Hepatocyte (in vitro differentiated cells): Measurements from ENCODE around the gene CPZ. TPM values are rescaled to one million over a fixed set of nuclear protein-coding genes. Genes with fewer than 3 reads are reported as not detected.

Experiments used
- DNase-seq: peaks from one replicate; pipeline ENCODE4 v3.0.0-alpha.2; 2016; ENCODE audit warnings: low spot score
- H2AFZ ChIP-seq: fragments of 200-600 bp; sonication (generic); 2 replicates; pipeline ENCODE4 v1.6.0; 2016; ENCODE audit warnings: antibody characterized with exemption, mild to moderate bottlenecking
- H3K27ac ChIP-seq: fragments of 200-600 bp; sonication (generic); 2 replicates; pipeline ENCODE4 v1.5.1; 2016; ENCODE audit warnings: mild to moderate bottlenecking
- H3K27me3 ChIP-seq: fragments of 200-600 bp; sonication (generic); 2 replicates; pipeline ENCODE4 v1.6.1; 2016
- H3K36me3 ChIP-seq: fragments of 200-600 bp; sonication (generic); replicated peaks from 2 replicates; pipeline ENCODE4 v1.5.1; 2016; ENCODE audit warnings: low read depth; ENCODE audit not compliant: insufficient read depth
- H3K4me1 ChIP-seq: fragments of 200-600 bp; sonication (generic); 2 replicates; pipeline ENCODE4 v1.5.1; 2016; ENCODE audit warnings: mild to moderate bottlenecking, moderate library complexity; ENCODE audit not compliant: insufficient read depth
- H3K4me2 ChIP-seq: fragments of 200-600 bp; sonication (generic); 2 replicates; pipeline ENCODE4 v1.6.0; 2016
- H3K4me3 ChIP-seq: fragments of 200-600 bp; sonication (generic); 2 replicates; pipeline ENCODE4 v1.5.1; 2016; ENCODE audit warnings: mild to moderate bottlenecking
- H3K79me2 ChIP-seq: fragments of 200-600 bp; sonication (generic); 2 replicates; pipeline ENCODE4 v1.6.0; 2017; ENCODE audit warnings: mild to moderate bottlenecking
- H3K9me2 ChIP-seq: fragments of 200-600 bp; sonication (generic); replicated peaks from 2 replicates; pipeline ENCODE4 v1.6.0; 2017; ENCODE audit warnings: mild to moderate bottlenecking; ENCODE audit not compliant: insufficient read depth
- H3K9me3 ChIP-seq: fragments of 200-600 bp; sonication (generic); 2 replicates; pipeline ENCODE4 v1.5.1; 2016; ENCODE audit warnings: low read depth, mild to moderate bottlenecking
- H4K20me1 ChIP-seq: fragments of 200-600 bp; sonication (generic); 2 replicates; pipeline ENCODE4 v1.6.0; 2016; ENCODE audit warnings: mild to moderate bottlenecking; ENCODE audit not compliant: insufficient read depth, poor library complexity, severe bottlenecking
- EZH2 ChIP-seq: fragments of 200-600 bp; sonication (generic); IDR thresholded peaks from 2 replicates; pipeline ENCODE4 v1.6.1; 2016; ENCODE audit warnings: antibody characterized with exemption, mild to moderate bottlenecking, borderline replicate concordance
- EZH2phosphoT487 ChIP-seq: fragments of 200-600 bp; sonication (generic); IDR thresholded peaks from one replicate; pipeline ENCODE4 v1.6.1; 2018; ENCODE audit warnings: antibody characterized with exemption, mild to moderate bottlenecking, low read depth, moderate library complexity; ENCODE audit not compliant: unreplicated experiment, severe bottlenecking
- WGBS: methylation state at CpG from one replicate; pipeline ENCODE4 v1.1.6; 2016; ENCODE audit warnings: low lambda C conversion rate; ENCODE audit errors: missing lambda C conversion rate; 5-methylcytosine and 5-hydroxymethylcytosine counted together
- polyA plus RNA-seq: library from polyadenylated mRNA; unstranded; fragments of >200 nt; fragmentation: Nextera tagmentation; extraction: Ambion mirVana; gene quantifications from 2 replicates; pipeline ENCODE4 v1.2.1, GENCODE V29; 2016
- total RNA-seq: library from RNA; depleted of rRNA; stranded (reverse); fragments of >200 nt; gene quantifications from 2 replicates; pipeline ENCODE4 v1.2.3, GENCODE V29; 2014
- TF ChIP-seq, protein P1 (sequence below): fragments of 200-600 bp; sonication (generic); IDR thresholded peaks from 2 replicates; pipeline ENCODE4 v1.5.1; 2016; ENCODE audit warnings: antibody characterized with exemption, mild to moderate bottlenecking; ENCODE audit not compliant: poor library complexity

Gene CPZ
- total and polyA plus RNA-seq, 2 experiments from 2014 or later: 34.8 to 113 TPM

DNA sequence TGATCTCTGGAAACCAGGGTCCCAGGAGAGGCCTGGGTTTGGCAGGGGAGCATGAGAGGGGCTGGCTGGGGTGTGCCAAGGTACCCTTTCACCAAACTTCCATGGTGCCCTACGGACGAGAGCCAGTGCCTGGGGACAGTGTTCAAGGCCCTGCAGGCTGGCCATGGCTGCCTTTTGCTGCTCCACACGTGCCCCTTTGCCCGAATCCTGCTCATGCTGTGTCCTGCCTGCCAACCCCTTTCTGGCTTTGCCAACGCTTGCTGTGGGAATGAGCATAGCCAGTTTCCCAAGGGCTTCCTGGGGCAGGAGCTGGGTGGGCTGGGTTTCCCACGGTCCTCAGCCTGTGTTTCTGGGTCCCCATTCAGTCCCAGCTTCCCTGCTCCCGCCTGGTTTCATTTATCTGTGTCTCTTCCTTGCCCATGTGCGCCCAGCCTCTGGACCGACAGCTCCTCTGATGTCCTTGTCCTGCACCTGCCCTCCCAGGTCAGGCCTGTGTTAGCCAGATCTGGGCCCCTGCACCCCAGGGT, 17.3 kb downstream of the CPZ start:
- no peak overlapping the region for H3K27ac ChIP-seq
- no peaks in the 10 kb centered on the region for H3K79me2 ChIP-seq
- H2AFZ ChIP-seq: no peak overlapping the region
- no peak overlapping the region for H3K4me2 ChIP-seq
- no peak overlapping the region for H3K4me3 ChIP-seq
- TF ChIP-seq, protein P1, sequence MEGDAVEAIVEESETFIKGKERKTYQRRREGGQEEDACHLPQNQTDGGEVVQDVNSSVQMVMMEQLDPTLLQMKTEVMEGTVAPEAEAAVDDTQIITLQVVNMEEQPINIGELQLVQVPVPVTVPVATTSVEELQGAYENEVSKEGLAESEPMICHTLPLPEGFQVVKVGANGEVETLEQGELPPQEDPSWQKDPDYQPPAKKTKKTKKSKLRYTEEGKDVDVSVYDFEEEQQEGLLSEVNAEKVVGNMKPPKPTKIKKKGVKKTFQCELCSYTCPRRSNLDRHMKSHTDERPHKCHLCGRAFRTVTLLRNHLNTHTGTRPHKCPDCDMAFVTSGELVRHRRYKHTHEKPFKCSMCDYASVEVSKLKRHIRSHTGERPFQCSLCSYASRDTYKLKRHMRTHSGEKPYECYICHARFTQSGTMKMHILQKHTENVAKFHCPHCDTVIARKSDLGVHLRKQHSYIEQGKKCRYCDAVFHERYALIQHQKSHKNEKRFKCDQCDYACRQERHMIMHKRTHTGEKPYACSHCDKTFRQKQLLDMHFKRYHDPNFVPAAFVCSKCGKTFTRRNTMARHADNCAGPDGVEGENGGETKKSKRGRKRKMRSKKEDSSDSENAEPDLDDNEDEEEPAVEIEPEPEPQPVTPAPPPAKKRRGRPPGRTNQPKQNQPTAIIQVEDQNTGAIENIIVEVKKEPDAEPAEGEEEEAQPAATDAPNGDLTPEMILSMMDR: no peak
- TF ChIP-seq EZH2phosphoT487: no peak
- TF ChIP-seq EZH2: no peak
- H3K9me2 ChIP-seq: no peaks in the 10 kb centered on the region
- no peaks in the 10 kb centered on the region for H3K27me3 ChIP-seq
- H3K9me3 ChIP-seq: no peaks in the 10 kb centered on the region
- 86% methylated on average over 9 of the region's 9 CpGs for WGBS
- no peaks in the 10 kb centered on the region for H4K20me1 ChIP-seq
- no peaks in the 10 kb centered on the region for H3K4me1 ChIP-seq
- H3K36me3 ChIP-seq: no peaks in the 10 kb centered on the region
- no peak for DNase-seq

DNA sequence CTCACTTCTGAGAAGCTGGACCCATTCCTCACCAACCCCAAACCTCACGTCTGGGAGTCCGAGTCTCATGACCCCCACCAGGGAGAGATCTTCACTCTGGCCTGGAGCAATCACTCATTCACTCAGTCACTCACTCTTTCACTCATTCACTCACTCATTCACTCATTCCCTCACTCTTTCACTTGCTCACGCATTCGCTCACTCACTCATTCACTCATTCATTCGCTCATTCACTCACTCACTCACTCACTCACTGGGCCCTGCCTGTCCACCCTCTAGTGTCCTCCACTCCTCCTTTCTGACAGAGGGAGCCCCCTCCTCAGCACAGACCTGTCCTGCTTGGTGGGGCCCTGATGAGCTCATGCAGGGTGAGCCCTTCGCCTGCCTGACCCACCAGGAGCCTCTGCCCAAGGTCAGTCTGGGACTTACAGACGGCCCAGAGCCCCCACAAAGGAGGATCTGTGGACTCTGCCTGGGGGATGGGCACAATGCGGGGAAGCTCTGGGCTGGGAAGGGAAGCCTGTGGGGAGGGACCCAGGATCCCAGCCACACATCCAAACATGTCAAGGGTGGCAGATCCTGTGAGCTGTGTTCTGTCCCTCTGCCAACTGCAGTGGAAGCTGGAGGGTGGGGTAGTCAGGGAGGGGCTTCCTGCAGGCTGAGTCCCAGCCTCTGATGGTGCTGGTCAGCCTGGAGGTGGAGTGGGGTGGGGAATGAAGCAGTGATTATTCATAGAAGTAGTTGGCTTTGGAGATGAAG, 18.5 kb downstream of the CPZ start:
- DNase-seq: no peak
- no peak for TF ChIP-seq EZH2
- no peak for TF ChIP-seq EZH2phosphoT487
- TF ChIP-seq, protein P1: no peak

DNA sequence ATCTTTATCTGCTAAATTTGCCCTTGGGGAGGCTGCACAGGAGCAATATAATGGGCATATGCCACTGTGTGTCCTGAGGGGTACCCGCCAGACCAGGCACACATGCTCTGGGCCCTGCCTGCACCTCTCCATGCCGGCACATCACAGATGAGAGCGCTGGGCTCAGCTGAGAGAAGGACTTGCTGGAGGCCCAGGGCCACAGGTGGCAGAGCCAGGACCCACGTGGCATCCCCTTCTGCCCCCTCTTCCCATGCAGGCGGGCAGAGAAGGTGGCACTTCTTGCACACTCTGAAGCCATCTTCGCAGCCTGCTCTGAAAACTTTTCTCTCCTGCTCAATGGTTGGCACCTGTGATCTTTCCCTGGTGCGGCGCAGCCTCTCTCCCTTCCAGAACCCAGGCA, 20.1 kb downstream of the CPZ start:
- TF ChIP-seq, protein P1: no peak
- TF ChIP-seq EZH2 (no peak), EZH2phosphoT487 (no peak)
- 93% methylated on average over 8 of the region's 8 CpGs for WGBS
- Histone ChIP-seq H3K4me2 (no peak overlapping the region), H3K27me3 (no peaks in the 10 kb centered on the region), H3K9me2 (no peaks in the 10 kb centered on the region), H3K4me3 (no peak overlapping the region), H4K20me1 (no peaks in the 10 kb centered on the region), H3K4me1 (no peaks in the 10 kb centered on the region), H3K36me3 (no peaks in the 10 kb centered on the region), H3K79me2 (no peaks in the 10 kb centered on the region), H2AFZ (no peak overlapping the region), H3K27ac (no peak overlapping the region), H3K9me3 (no peaks in the 10 kb centered on the region)
- DNase-seq: no peak

More for the DNA sequence above, 18.5 kb downstream of the CPZ start:
- WGBS: 83% methylated on average over 8 of the region's 8 CpGs
- H3K79me2 ChIP-seq: no peaks in the 10 kb centered on the region
- H3K27me3 ChIP-seq: no peaks in the 10 kb centered on the region
- H3K9me3 ChIP-seq: no peaks in the 10 kb centered on the region
- H3K27ac ChIP-seq: no peak overlapping the region
- no peaks in the 10 kb centered on the region for H4K20me1 ChIP-seq
- no peaks in the 10 kb centered on the region for H3K4me1 ChIP-seq
- H2AFZ ChIP-seq: no peak overlapping the region
- no peaks in the 10 kb centered on the region for H3K36me3 ChIP-seq
- H3K9me2 ChIP-seq: no peaks in the 10 kb centered on the region
- no peak overlapping the region for H3K4me3 ChIP-seq
- no peak overlapping the region for H3K4me2 ChIP-seq
